22Rv1 (cell line): Measurements from ENCODE around the gene SH3RF1.

ENCODE experiments used
- ZFX ChIP-seq: fragments of 450-650 bp; IDR thresholded peaks from 2 replicates; pipeline ENCODE4 v1.6.1; 2017; ENCODE audit warnings: antibody characterized with exemption, borderline replicate concordance
- TF ChIP-seq, protein P1 (sequence below): fragments of 450-650 bp; IDR thresholded peaks from 2 replicates; pipeline ENCODE4 v1.5.1; 2017; ENCODE audit warnings: mild to moderate bottlenecking

DNA sequence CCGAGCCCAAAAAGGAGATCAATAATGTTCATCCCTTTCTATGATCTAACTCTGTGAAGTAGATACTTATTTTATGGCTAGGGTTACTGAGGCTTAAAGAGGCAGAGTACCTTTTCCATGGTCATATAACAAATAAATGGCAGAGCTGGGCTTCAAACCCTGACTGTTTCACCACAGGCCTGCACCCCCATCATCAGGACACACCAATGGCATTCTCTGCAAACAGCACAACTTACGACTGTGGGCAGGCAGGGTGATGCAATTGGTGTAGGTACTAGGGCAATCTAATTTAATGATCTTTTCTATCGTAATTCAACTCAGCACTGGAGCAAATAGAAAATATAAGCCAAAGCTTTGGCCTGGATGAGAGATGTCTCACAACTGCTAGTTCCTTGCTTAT, 141.9 kb downstream of the SH3RF1 start:
- TF ChIP-seq, protein P1, sequence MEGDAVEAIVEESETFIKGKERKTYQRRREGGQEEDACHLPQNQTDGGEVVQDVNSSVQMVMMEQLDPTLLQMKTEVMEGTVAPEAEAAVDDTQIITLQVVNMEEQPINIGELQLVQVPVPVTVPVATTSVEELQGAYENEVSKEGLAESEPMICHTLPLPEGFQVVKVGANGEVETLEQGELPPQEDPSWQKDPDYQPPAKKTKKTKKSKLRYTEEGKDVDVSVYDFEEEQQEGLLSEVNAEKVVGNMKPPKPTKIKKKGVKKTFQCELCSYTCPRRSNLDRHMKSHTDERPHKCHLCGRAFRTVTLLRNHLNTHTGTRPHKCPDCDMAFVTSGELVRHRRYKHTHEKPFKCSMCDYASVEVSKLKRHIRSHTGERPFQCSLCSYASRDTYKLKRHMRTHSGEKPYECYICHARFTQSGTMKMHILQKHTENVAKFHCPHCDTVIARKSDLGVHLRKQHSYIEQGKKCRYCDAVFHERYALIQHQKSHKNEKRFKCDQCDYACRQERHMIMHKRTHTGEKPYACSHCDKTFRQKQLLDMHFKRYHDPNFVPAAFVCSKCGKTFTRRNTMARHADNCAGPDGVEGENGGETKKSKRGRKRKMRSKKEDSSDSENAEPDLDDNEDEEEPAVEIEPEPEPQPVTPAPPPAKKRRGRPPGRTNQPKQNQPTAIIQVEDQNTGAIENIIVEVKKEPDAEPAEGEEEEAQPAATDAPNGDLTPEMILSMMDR = no peak
- TF ChIP-seq ZFX = no peak
